Hepatocyte (in vitro differentiated cells): ENCODE data around the gene KRT222.

Experiments used
- CTCF ChIP-seq: fragments of 200-600 bp; sonication (generic); IDR thresholded peaks from 2 replicates; pipeline ENCODE4 v1.5.1; 2016; ENCODE audit warnings: antibody characterized with exemption, mild to moderate bottlenecking; ENCODE audit not compliant: poor library complexity
- EZH2 ChIP-seq: fragments of 200-600 bp; sonication (generic); IDR thresholded peaks from 2 replicates; pipeline ENCODE4 v1.6.1; 2016; ENCODE audit warnings: antibody characterized with exemption, mild to moderate bottlenecking, borderline replicate concordance
- EZH2phosphoT487 ChIP-seq: fragments of 200-600 bp; sonication (generic); IDR thresholded peaks from one replicate; pipeline ENCODE4 v1.6.1; 2018; ENCODE audit warnings: antibody characterized with exemption, mild to moderate bottlenecking, low read depth, moderate library complexity; ENCODE audit not compliant: unreplicated experiment, severe bottlenecking

DNA sequence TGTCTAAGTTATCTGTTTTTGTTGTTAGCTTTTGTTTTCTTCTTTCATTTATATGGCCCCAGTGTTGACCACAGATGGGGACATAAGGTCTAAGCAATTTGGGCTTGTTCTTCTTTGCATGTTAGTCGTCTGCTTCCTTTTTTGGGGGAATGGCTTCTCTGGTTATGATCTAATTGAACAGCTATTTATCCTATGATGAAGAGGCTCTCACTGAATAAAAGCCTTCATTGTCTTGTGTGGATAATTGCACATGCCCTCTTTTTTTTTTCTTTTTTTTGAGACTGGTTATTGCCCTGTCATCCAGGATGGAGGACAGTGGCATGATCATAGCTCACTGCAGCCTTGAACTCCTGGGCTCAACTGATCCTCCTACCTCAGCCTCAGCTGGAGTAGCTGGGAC is 31.1 kb downstream of the KRT222 start:
- no peak for TF ChIP-seq CTCF
- TF ChIP-seq EZH2 = no peak
- TF ChIP-seq EZH2phosphoT487 = no peak
